AG20443 (cell line): ENCODE results near the gene TSPOAP1.

ENCODE experiments used
- DNase-seq: peaks from one replicate; pipeline ENCODE4 v3.0.0; 2012; ENCODE audit warnings: low spot score, mixed read lengths

Gene TSPOAP1

DNA sequence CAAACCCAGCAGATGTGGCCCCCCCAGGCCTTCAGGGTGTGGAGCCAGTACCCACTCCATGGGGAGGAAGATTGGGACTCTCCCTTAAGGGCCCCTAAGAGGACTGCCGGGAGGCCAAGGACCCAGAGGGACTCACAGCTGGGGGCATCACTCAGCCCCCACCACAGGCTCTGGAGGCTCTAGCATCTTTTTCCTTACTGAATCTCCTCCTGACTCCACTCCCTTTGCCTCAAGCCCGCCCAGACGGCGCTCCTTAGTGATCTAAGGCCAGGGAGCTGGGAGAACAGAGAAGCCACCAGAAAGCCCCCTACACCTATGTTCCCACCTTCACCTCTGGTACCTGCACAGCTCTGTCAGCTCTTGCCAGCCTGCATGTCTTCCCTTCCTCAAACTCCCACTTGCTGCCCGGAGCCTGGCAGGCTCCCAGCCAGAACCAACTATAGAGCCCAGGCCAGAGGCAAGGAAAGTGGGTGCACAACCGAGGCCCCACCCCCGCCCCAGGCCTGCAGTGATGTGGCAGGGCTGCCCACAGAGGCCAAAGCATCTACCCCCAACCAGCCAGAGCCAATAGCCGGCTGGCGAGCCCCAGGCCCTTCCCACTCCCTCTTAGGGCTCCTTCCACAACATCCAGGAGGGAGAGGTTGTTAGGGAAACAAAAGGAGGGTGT, 25.5 kb downstream of the TSPOAP1 start:
- DNase-seq: no peak

DNA sequence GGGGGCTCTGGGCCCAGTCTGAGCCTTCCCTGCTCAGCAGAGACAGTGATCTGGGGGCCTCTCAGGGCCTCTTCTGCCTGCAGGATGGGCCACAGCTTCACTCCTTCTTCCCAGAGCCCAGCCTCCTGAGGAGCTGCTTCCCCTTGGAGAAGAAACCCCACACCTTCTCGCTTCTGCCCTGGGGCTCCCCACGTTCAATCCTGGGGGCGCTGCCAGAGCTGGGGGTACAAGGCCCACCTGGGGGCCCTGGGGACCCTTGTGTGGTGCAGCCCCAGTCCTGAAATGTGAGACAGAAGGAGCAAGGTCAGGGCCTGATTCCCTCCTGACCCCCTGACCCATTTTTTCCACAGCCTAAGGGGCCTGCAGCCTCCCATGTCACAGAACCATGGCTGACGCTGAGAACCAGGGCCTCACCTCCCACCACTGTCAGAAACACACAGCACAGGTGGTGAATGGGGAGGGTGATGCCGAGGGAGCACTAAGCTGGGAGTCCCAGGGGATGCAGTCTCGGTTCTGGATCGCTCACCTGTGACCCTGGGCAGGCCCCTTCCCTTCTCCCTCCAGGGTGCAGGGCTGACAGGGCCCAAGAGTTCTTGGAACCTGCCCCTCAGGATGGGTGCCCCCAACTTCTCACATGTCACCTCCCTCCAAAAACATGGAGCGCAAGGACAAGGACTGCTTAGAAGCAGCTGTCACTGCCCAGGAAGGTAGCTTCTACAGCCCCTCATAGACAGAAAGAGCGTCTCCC, 26.2 kb downstream of the TSPOAP1 start:
- DNase-seq: no peak

DNA sequence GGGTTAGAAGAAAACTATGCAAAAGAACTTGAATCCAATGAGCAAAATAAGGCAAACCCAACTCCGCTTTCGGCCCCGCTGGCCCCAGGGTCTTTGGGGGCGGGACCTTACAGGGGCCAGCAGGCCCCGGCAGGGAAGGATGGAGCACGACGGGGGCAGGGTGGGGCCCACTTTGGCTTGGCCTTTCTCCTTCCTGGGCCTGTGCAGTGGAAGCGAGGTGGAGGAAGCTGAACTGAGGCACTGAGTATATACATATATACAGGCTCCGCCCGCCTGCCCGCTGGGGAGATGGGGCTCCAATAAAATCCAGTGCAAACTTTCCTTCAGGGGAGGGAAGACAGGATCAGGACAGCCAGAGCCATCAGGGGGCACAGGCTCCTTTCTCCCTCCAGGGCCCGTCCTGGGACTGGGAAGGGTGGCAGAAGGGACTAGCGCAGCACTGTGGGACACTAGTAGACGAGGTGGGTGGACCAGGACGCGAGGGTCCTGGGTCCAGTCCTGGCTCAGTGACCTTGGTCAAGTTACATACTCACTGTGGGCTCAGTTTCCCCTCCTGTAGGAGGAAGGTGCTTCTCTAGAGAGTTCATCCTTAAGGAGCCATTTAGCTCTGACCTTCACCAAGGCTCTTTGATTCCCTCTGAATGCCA, 27.0 kb downstream of the TSPOAP1 start:
- DNase-seq: no peak

DNA sequence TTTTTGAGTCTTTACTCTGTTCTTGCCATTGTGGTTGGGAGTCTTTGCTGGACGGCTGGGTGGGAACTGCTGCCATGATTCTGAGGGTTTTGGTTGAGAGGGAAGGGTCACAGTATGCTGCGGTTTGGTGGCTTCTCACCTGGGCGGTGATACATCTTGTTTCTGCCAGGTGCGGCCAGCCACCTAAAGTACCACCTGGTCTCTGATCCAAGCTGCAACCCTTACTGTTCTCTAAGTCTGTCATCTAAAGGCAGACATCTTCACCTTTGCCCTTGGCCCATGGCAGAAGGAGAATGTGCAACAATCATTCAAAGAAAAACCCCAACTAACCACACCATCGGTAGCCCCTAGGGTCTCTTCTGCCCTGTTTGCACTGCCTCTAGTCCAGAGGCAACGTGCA, 28.3 kb downstream of the TSPOAP1 start:
- DNase-seq: no peak

DNA sequence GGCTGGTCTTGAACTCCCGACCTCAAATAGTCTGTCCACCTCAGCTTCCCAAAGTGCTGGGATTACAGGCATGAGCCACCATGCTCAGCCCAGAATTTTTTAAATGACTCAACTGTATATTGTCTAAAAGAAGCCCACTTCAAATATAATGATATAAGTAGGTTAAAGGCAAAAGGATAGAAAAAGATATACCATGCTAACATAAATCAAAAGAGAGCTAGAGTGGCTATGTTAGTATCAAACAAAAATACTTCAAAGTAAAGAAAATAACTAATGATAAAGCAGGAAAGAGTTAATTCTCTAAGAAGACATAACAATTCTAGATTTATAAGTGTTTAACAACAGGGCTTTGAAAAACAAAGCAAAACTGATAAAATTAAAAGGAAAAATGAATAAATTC, 34.6 kb downstream of the TSPOAP1 start:
- DNase-seq: no peak

GRCh38 chr17:58291246-58291645, 37.3 kb downstream of the TSPOAP1 start:
- DNase-seq: no peak

DNA sequence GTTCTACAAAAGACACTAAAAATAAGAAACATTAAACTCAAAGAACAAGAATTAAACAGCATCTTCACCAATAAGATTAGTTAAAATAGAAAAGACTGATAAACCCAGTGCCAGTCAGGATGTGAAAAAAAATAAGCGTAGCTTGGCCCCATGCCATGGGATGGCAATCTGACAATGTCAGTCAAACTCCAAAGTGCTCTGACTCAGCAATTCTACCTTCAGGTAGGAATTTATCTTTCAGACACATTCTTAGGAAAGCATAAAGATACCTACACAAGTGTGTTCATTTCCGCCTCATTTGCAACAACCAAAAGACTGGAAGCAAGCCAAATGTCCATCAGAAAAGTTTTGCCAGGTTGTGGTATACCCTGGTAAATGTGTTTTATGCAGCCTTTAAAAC, 38.7 kb downstream of the TSPOAP1 start:
- no peak for DNase-seq

GRCh38 chr17:58285422-58285810, 43.2 kb downstream of the TSPOAP1 start:
- DNase-seq: no peak

GRCh38 chr17:58284613-58285421, 43.8 kb downstream of the TSPOAP1 start:
- DNase-seq: no peak

- DNase-seq: peak; percentile 7
Measured at GRCh38 chr17:58283674-58284612, 44.7 kb downstream of the TSPOAP1 start.

- no peak for DNase-seq
Measured at GRCh38 chr17:58282442-58282841, 46.2 kb downstream of the TSPOAP1 start.

DNA sequence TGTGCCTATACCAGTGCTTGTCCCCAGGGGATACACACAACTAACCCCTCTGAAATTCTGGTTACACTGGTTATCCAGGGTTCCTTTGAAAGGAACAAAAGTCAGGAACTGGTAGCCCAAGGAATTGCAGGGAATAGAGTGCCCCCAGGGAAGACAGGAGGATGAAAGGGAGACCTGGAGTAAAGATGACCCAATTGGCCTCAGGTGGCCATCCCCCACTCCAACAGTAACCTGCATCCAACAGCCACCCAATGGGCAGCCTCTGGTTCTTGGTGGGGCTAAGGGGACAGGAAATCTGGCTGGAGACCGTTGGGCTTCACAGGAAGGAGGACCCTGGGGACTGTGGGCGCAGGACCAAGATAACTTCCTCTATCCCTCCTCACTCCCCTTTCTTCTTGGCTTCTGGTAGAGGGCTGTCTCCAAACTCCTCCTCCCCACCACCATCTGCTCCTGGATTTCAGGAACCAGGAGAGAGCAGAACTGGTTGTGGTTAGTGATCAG, 47.0 kb downstream of the TSPOAP1 start:
- DNase-seq: peak; percentile 9

- DNase-seq: peak; percentile 7
Measured at GRCh38 chr17:58280480-58281217, 47.9 kb downstream of the TSPOAP1 start, which contains the start of gene MPO. TSS of gene MPO (minus strand) at chr17:58280935. CDS start at chr17:58280758, 177 bp downstream.

- DNase-seq: peak; percentile 7
Measured at GRCh38 chr17:58279736-58280479, 48.7 kb downstream of the TSPOAP1 start.

DNA sequence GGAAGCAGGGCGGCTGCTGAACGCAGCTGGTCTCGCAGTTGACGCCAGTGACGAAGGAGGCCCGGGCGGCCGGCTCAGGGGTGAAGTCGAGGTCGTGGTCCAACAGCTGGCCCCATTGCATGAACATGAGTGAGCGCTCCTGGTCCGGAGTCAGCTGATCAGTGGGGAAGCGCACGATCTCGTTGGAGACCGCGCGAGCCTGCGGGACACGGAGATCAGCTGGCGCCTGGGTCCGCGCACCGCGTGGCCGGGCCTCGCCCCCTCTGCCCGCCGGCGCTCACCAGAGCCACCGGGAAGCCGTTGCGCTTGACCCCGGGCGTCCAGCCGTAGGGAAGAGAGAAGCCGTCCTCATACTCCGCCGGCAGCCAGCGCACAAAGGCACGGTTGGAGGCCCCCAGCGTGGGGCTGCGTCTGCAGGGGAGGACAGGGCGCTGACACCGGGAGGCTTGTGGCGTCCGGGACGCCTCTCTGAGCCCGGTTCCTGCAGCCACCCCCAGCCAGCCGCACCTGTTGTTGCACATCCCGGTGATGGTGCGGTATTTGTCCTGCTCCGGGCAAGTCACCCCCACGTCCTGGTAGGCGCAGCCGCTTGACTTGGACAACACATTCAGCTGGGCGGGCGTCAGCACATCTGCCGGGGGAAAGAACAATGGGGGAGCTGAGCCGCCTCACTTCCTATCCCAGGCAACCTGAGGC, 49.4 kb downstream of the TSPOAP1 start:
- peak; percentile 58 for DNase-seq

DNA sequence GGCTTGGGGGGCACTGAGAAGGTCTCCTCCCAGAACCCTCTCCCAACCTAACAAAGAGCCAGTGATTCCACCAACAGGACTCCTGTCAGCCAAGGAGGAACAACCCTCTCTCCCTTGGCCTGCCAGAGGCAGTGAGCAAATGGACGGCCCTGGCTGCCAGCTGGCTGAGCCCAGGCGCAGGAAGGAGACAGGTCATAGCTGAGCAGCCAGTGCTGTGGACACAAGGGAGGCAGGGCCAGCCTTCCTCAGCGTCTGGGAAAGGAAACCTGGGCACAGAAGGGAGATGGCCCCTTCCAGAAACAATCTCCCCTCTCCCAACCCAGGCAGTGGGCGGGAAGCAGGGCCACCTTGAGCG, 50.0 kb downstream of the TSPOAP1 start:
- DNase-seq: peak; percentile 62

GRCh38 chr17:58277802-58278595, 50.6 kb downstream of the TSPOAP1 start:
- DNase-seq: peak; percentile 9
